GM23248 (cell line): ENCODE data around the gene CADPS2. TPM values are rescaled to one million over a fixed set of nuclear protein-coding genes. Genes with fewer than 3 reads are reported as not detected.

Experiments
- DNase-seq: peaks from one replicate; pipeline ENCODE4 v3.0.0-alpha.2; 2015
- H2AFZ ChIP-seq: fragments of 200-600 bp; sonication (generic); 2 replicates; pipeline ENCODE4 v1.6.1; 2016; ENCODE audit warnings: antibody characterized with exemption
- H3F3A ChIP-seq: fragments of 200-600 bp; sonication (generic); 2 replicates; pipeline ENCODE4 v1.6.1; 2016; ENCODE audit warnings: mild to moderate bottlenecking, antibody characterized with exemption, mixed run types; ENCODE audit not compliant: insufficient read depth
- H3K27ac ChIP-seq: fragments of 200-600 bp; sonication (generic); 2 replicates; pipeline ENCODE4 v1.5.1; 2016; ENCODE audit warnings: mild to moderate bottlenecking
- H3K27me3 ChIP-seq: fragments of 200-600 bp; sonication (generic); replicated peaks from 2 replicates; pipeline ENCODE4 v1.6.1; 2016; ENCODE audit warnings: mild to moderate bottlenecking; ENCODE audit not compliant: insufficient read depth
- H3K36me3 ChIP-seq: fragments of 200-600 bp; sonication (generic); 2 replicates; pipeline ENCODE4 v1.6.1; 2016; ENCODE audit warnings: low read depth, mild to moderate bottlenecking
- H3K4me1 ChIP-seq: fragments of 200-600 bp; sonication (generic); 2 replicates; pipeline ENCODE4 v1.6.1; 2016; ENCODE audit warnings: mild to moderate bottlenecking; ENCODE audit not compliant: insufficient read depth
- H3K4me2 ChIP-seq: fragments of 200-600 bp; sonication (generic); one replicate; pipeline ENCODE4 v1.6.1; 2016; ENCODE audit warnings: mild to moderate bottlenecking; ENCODE audit not compliant: unreplicated experiment
- H3K4me3 ChIP-seq: fragments of 200-600 bp; sonication (generic); 2 replicates; pipeline ENCODE4 v1.5.1; 2016; ENCODE audit warnings: mild to moderate bottlenecking
- H3K79me2 ChIP-seq: fragments of 200-600 bp; sonication (generic); 2 replicates; pipeline ENCODE4 v1.6.1; 2016; ENCODE audit warnings: mild to moderate bottlenecking; ENCODE audit not compliant: insufficient read depth
- H3K9ac ChIP-seq: fragments of 200-600 bp; sonication (generic); 2 replicates; pipeline ENCODE4 v1.6.1; 2016; ENCODE audit warnings: mild to moderate bottlenecking
- H3K9me2 ChIP-seq: fragments of 200-600 bp; sonication (generic); 2 replicates; pipeline ENCODE4 v1.6.1; 2016; ENCODE audit warnings: mixed run types, mild to moderate bottlenecking, moderate library complexity; ENCODE audit not compliant: insufficient read depth
- H3K9me3 ChIP-seq: fragments of 200-600 bp; sonication (generic); one replicate; pipeline ENCODE4 v1.6.1; 2017; ENCODE audit warnings: low read depth
- H4K20me1 ChIP-seq: fragments of 200-600 bp; sonication (generic); 2 replicates; pipeline ENCODE4 v1.6.0; 2016; ENCODE audit not compliant: insufficient read depth
- EZH2 ChIP-seq: fragments of 200-600 bp; sonication (generic); IDR thresholded peaks from 2 replicates; pipeline ENCODE4 v1.6.1; 2018; ENCODE audit warnings: antibody characterized with exemption, mild to moderate bottlenecking; ENCODE audit not compliant: insufficient read depth, poor library complexity, severe bottlenecking
- EZH2phosphoT487 ChIP-seq: fragments of 200-600 bp; sonication (generic); IDR thresholded peaks from 2 replicates; pipeline ENCODE4 v1.6.1; 2018; ENCODE audit warnings: antibody characterized with exemption, moderate library complexity, mild to moderate bottlenecking, low read depth; ENCODE audit not compliant: insufficient read depth
- WGBS, 2 experiments: methylation state at CpG; one replicate each; pipeline ENCODE4 v1.1.6; 2015 to 2017; ENCODE audit warnings: low lambda C conversion rate in 2 of 2, low coverage in 1 of 2; ENCODE audit errors: missing lambda C conversion rate in 2 of 2; 5-methylcytosine and 5-hydroxymethylcytosine counted together
- in situ Hi-C: fragments of 300-500 bp; cut with MboI; formaldehyde crosslinking; loops from 2 replicates; pipeline ENCODE4 v1.15.0; 2020
- polyA plus RNA-seq: library from polyadenylated mRNA; unstranded; fragments of >200 nt; fragmentation: Nextera tagmentation; extraction: Ambion mirVana; gene quantifications from 2 replicates; pipeline ENCODE4 v1.2.1, GENCODE V29; 2016
- total RNA-seq: library from RNA; depleted of rRNA; stranded (reverse); fragments of >200 nt; shearing (Covaris generic); gene quantifications from 2 replicates; pipeline ENCODE4 v1.2.3, GENCODE V29; 2014

The CADPS2 gene
- total and polyA plus RNA-seq, 2 experiments from 2014 or later: 0.06 to 0.43 TPM

DNA sequence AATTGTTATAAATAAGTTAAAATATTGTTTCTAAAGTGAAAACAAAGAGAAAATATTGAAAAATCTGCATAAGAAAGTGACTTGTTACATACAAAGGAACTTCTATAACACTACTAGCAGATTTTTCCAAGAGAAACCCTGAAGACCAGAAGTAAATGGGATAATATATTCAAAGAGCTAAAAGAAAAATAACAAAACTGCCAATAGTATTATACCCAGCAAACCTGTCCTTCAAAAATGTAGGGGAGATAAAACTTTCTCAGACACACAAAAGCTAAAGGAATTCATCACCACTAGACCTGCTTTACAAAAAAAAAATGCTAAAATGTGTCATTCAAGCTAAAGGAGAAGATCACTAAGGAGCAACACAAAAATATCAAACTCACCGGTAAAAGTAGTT is 17.0 kb downstream of the CADPS2 start:
- Histone ChIP-seq H3K27me3 (no peaks in the 10 kb centered on the region), H4K20me1 (no peaks in the 10 kb centered on the region), H3K79me2 (no peaks in the 10 kb centered on the region), H3K4me3 (no peak overlapping the region), H3K9ac (no peak overlapping the region), H3K4me1 (no peaks in the 10 kb centered on the region), H3K27ac (no peak overlapping the region), H2AFZ (no peak overlapping the region), H3K4me2 (no peak overlapping the region), H3K36me3 (no peaks in the 10 kb centered on the region), H3F3A (no peaks in the 10 kb centered on the region), H3K9me3 (peaks cover 3% of the 10 kb centered on the region), H3K9me2 (no peaks in the 10 kb centered on the region)
- TF ChIP-seq EZH2phosphoT487: no peak
- in situ Hi-C loops: no loop called here
- 14 to 31% methylated on average over 1 of the region's 1 CpG for WGBS, 2 experiments
- no peak for DNase-seq

DNA sequence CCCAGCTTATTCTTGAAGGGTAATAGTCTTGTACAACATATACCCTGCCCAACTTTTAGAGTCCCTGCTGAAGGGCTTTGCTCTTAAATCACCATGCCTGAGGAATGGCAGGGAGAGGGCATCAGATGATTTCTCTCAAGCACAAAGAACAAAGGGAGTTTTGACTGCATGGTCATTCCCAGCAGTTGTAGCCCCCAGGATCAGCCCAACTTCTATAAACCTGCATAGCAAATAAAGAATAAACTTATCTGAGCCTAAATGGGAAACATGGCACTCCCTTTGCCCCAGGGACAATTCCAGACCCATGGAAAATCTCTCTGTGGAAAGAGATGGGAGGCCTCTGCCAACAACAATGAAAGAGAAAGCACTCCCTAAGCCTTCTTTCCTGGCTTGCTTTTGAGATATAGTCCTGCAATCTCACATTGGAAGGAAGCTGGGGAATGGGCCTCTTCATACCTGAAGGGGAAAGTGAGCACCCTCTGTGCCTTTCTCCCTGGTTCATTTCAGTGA is 18.7 kb downstream of the CADPS2 start:
- Histone ChIP-seq H3K4me2 (no peak overlapping the region), H3K27me3 (no peaks in the 10 kb centered on the region), H3K9me3 (peaks cover 3% of the 10 kb centered on the region), H3F3A (no peaks in the 10 kb centered on the region), H3K4me1 (no peaks in the 10 kb centered on the region), H2AFZ (no peak overlapping the region), H3K4me3 (no peak overlapping the region), H3K79me2 (no peaks in the 10 kb centered on the region), H4K20me1 (no peaks in the 10 kb centered on the region), H3K9me2 (no peaks in the 10 kb centered on the region), H3K36me3 (no peaks in the 10 kb centered on the region), H3K27ac (no peak overlapping the region), H3K9ac (no peak overlapping the region)
- no peak for DNase-seq
- TF ChIP-seq EZH2phosphoT487 (no peak), EZH2 (no peak)
- in situ Hi-C loops: no loop called here

DNA sequence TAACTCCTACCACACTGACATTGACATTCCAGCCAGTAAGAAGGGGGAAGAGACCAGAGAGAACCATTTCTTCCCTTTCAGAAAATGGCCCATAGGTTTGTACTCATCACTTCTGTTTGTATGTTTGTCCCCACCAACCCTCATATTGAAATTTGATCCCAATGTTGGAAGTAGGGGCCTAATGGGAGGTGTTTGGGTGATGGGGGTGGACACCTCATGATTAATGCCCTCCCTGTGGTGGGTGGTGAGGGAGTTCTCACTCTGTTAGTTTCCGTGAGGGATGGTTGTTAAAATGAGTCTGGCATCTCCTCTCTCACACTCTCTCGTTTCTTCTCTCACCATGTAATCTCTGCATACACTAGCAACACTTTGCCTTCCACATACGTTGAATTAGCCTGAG is 21.4 kb downstream of the CADPS2 start:
- Histone ChIP-seq H3K79me2 (no peaks in the 10 kb centered on the region), H3K9ac (no peak overlapping the region), H3K27me3 (no peaks in the 10 kb centered on the region), H3K4me1 (no peaks in the 10 kb centered on the region), H3K4me2 (no peak overlapping the region), H4K20me1 (no peaks in the 10 kb centered on the region), H3K9me2 (no peaks in the 10 kb centered on the region), H3K9me3 (peaks cover 3% of the 10 kb centered on the region), H3K27ac (no peak overlapping the region), H3K4me3 (no peak overlapping the region), H3F3A (no peaks in the 10 kb centered on the region), H3K36me3 (no peaks in the 10 kb centered on the region), H2AFZ (no peak overlapping the region)
- in situ Hi-C loops: no loop called here
- 36 to 51% methylated on average over 3 of the region's 3 CpGs for WGBS, 2 experiments
- TF ChIP-seq EZH2 (no peak), EZH2phosphoT487 (no peak)
- no peak for DNase-seq

DNA sequence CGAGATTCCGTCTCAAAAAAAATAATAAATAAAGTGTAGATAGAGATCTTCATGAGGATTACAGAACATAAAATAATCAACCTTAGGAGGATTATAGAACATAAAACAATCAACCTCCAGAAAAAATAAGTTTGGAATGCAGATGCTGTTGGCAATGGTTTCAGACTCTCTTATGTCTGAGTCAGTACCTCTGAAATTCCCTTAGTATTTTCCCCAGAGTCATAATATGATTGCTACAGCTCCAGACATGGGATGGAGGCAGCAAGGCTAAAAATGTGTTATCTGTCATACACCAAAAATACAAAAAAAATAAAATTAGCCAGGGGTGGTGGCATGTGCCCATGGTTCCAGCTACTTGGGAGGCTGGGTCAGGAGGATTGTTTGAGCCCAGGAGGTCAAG is 22.2 kb downstream of the CADPS2 start:
- TF ChIP-seq EZH2: no peak
- TF ChIP-seq EZH2phosphoT487: no peak
- Histone ChIP-seq H2AFZ (no peak overlapping the region), H3K4me1 (no peaks in the 10 kb centered on the region), H3K4me2 (no peak overlapping the region), H3K27me3 (no peaks in the 10 kb centered on the region), H3K27ac (no peak overlapping the region), H3K9me3 (no peaks in the 10 kb centered on the region), H3K79me2 (no peaks in the 10 kb centered on the region), H3K36me3 (no peaks in the 10 kb centered on the region), H3K9me2 (no peaks in the 10 kb centered on the region), H3F3A (no peaks in the 10 kb centered on the region), H3K4me3 (no peak overlapping the region), H3K9ac (no peak overlapping the region), H4K20me1 (no peaks in the 10 kb centered on the region)
- WGBS, 2 experiments: 75 to 83% methylated on average over 2 of the region's 2 CpGs
- no peak for DNase-seq
- in situ Hi-C loops: no loop called here

DNA sequence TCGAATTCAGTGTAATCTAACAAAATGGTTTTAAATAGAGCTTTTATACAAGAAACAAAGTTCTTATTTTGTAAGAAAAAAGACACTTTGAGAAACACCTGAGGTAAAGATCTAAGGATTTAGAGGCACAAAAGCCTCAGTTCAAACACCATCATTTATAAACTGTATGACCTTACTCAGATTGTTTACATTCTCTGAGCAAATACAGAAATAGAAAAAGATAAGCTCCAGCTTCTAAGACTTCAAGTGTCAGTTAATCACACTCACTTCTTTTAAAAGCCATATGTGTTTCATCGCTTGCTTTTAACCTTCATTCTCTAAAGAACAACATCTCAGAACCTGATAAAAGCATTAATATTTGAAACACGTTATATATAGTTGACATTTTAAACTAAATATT is 27.9 kb downstream of the CADPS2 start:
- Histone ChIP-seq H2AFZ (no peak overlapping the region), H3K9ac (no peak overlapping the region), H3K27me3 (no peaks in the 10 kb centered on the region), H3F3A (no peaks in the 10 kb centered on the region), H3K79me2 (no peaks in the 10 kb centered on the region), H3K4me1 (no peaks in the 10 kb centered on the region), H3K9me2 (no peaks in the 10 kb centered on the region), H4K20me1 (no peaks in the 10 kb centered on the region), H3K9me3 (no peaks in the 10 kb centered on the region), H3K36me3 (no peaks in the 10 kb centered on the region), H3K27ac (no peak overlapping the region), H3K4me2 (no peak overlapping the region), H3K4me3 (no peak overlapping the region)
- 40 to 47% methylated on average over 3 of the region's 3 CpGs for WGBS, 2 experiments
- TF ChIP-seq EZH2phosphoT487: no peak
- no peak for TF ChIP-seq EZH2
- in situ Hi-C loops: no loop called here
- DNase-seq: no peak
